GM12873 (cell line): ENCODE results near the gene XYLT1.

Experiments
- TF ChIP-seq, protein P1 (sequence below): IDR thresholded peaks from 2 replicates; pipeline ENCODE4 v1.5.1; 2012; ENCODE audit warnings: low read depth, mild to moderate bottlenecking, moderate library complexity, low read length, control low read depth; ENCODE audit not compliant: insufficient read depth; ENCODE audit errors: missing control alignments

XYLT1 gene

DNA sequence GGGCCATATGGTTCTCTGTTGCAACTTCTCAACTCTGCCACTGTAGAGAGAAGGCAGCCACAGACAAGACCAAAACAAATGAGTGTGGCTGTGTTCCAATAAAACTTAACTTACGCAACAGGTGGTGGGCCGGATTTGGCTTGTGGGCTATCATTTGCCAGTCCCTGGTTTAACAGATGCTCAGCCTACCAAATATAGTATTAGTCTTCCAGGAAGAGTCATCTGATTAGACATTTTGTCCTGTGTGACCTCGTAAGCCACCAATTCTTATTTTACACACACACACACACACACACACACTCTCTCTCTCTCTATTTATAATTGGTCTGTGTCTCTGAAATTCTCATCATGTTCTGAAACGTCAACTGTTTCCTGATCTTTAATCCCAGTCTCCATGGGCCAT lies 245.9 kb downstream of the XYLT1 start:
- TF ChIP-seq, protein P1, sequence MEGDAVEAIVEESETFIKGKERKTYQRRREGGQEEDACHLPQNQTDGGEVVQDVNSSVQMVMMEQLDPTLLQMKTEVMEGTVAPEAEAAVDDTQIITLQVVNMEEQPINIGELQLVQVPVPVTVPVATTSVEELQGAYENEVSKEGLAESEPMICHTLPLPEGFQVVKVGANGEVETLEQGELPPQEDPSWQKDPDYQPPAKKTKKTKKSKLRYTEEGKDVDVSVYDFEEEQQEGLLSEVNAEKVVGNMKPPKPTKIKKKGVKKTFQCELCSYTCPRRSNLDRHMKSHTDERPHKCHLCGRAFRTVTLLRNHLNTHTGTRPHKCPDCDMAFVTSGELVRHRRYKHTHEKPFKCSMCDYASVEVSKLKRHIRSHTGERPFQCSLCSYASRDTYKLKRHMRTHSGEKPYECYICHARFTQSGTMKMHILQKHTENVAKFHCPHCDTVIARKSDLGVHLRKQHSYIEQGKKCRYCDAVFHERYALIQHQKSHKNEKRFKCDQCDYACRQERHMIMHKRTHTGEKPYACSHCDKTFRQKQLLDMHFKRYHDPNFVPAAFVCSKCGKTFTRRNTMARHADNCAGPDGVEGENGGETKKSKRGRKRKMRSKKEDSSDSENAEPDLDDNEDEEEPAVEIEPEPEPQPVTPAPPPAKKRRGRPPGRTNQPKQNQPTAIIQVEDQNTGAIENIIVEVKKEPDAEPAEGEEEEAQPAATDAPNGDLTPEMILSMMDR, result peak; percentile 11

- TF ChIP-seq, protein P1, result no peak
These were observed 246.4 kb downstream of the XYLT1 start for GRCh38 chr16:17224350-17224749.

DNA sequence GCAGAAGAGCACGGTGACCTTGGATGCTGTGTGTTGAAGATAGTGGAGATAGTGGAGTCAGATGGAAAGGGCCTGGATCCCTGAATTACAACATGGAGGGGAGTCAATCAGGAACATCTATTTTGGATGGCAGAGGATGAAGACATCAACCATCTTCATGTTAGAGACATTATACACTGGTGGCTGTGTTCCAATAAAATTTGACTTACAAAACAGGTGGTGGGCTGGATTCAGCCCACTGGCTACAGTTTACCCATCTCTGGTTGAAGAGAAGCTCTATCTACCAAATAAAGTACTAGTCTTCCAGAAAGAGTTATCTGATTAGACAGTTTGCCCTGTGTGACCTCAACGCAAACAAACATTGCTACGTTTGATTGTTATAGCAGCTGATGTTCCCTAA lies 247.2 kb downstream of the XYLT1 start:
- TF ChIP-seq, protein P1, result no peak

DNA sequence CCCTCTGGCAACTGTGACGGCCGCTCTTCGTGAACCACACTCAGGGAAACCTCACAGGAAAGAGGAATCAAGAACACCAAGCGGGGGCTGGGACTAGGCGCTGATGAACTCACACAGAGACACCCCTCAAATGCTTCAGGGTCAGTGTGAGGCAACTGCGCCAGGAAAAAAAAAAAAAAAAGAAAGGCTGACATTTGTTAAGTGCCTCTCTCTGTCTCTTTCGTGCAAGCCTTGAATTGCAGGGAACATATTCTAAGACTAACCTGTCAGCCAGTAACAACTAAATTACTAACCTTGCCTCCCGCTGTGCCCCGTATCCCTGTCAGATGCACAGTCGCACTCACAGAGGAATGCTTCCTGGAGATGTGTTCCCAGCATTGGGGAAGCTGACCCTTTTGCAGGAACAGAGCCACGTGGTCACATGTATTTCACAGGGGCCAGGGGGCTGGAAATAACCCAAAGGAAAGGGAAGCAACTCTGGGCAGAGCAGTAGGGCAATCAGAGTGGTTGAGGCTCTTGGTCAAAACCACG lies 247.8 kb downstream of the XYLT1 start:
- TF ChIP-seq, protein P1, result no peak

- TF ChIP-seq, protein P1, result no peak
These were observed 250.8 kb downstream of the XYLT1 start for GRCh38 chr16:17219991-17220390.

- TF ChIP-seq, protein P1, result no peak
These were observed 254.8 kb downstream of the XYLT1 start for GRCh38 chr16:17215936-17216335.

DNA sequence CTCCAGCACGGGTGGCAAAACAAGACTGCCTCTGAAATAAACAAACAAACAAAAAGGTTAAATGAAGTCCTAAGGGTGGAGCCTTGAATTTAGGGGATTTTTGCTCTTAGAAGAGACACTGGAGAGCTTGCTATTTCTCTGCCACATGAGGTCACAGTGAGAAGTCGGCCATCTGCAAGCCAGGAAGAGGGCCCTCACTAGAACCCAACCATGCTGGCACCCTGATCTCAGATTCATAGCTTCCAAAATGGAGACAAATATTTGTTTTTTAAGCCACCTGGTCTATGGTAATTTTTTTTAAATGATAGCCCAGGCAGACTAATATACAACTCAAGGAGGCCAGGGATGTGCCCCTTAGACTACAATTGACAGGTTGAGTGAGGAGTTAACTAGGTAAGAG lies 255.5 kb downstream of the XYLT1 start:
- TF ChIP-seq, protein P1, result no peak
